Activated CD8-positive, alpha-beta memory T cell treated with anti-CD3 and anti-CD28 coated beads, Interleukin-2, amount 50 U/mL, for 4 hours (primary cell): ENCODE results near the gene BMPR2.

Experiments
- DNase-seq: peaks from one replicate; pipeline ENCODE4 v3.0.0-alpha.2; 2020

The BMPR2 gene

GRCh38 chr2:202609381-202610145 lies 233.4 kb downstream of the BMPR2 start:
- DNase-seq: no peak

DNA sequence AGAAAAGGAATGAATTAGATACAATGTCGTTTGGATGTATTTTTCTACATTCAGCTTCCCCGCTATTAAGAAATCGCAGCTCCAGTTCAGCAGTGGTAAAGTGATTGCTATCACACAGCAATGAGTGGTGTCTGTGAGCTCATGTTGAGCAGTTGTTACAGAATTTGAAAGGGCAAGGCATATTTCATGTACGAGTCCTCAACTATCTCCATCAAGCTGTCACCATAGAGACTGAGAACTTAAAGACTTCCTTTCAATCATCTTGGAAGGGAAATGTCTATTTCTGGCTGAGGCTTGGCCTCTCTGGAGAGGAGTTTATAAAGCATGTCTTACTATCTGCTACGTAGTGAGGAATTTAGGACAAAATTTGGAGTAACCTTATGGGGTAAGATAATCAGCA lies 234.3 kb downstream of the BMPR2 start:
- DNase-seq: no peak

- no peak for DNase-seq
These were observed 236.0 kb downstream of the BMPR2 start for GRCh38 chr2:202612145-202612544.

GRCh38 chr2:202613479-202613878 lies 237.4 kb downstream of the BMPR2 start:
- DNase-seq: no peak
